CD4-positive, alpha-beta T cell treated with Interleukin-17A for 4 hours (primary cell): Measurements from ENCODE around the gene S100G.

ENCODE experiments used
- DNase-seq: peaks from one replicate; pipeline ENCODE4 v3.0.0-alpha.2; 2020; ENCODE audit warnings: mixed read lengths

The S100G gene

GRCh38 chrX:16651391-16652024 is 1.6 kb downstream of the S100G start:
- DNase-seq, result no peak

DNA sequence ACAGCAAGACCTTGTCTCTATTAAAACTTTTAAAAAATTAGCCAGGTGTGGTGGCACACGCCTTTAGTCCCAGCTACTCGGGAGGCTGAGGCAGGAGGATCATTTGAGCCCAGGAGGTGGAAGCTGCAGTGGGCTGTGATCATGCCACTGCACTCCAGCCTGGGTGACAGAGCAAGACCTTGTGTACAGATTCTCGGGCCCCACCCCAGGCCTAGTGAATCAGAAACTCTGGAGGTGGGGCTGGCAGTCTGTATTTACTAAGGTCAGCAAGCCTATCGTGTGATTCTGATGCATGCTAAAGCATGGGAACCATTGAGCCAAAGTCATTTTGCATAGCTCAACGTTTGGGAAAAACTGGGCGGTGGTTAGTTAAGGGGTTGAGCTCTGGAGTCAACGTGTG is 3.5 kb downstream of the S100G start:
- DNase-seq, result no peak

DNA sequence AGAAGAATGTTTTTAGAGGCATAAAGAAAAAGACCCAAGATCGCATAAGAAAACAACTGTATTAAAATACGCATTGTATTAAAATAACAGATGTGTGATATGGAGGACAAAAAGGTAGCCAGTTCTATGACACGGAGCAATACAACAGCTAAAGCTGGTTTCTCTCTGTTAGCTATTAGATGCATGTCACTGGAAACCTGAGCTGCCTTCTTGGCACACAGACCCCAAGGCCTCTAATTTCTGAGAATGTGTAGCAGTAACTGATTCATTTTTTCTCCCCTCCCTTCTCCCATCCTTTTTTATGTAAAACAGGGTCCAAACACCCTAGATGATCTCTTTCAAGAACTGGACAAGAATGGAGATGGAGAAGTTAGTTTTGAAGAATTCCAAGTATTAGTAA is 4.1 kb downstream of the S100G start:
- DNase-seq, result no peak

DNA sequence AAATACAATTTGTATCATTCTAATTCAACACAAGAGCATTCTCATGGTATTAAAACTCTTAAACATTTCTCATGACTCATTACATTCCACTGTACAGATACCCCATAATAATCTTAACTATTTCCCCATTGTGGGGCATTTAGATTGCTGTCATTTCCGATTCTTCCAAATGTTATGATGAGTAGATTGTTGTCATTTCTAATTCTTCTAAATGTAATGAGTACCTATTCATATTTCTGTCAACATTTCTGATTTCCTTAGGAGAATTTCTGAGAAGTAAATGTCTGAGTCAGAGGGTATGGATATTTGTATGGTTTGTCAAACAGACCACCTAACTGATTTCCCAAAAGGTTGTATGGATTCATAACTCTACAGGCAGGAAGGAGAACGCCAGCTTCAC is 8.3 kb downstream of the S100G start:
- DNase-seq, result no peak

DNA sequence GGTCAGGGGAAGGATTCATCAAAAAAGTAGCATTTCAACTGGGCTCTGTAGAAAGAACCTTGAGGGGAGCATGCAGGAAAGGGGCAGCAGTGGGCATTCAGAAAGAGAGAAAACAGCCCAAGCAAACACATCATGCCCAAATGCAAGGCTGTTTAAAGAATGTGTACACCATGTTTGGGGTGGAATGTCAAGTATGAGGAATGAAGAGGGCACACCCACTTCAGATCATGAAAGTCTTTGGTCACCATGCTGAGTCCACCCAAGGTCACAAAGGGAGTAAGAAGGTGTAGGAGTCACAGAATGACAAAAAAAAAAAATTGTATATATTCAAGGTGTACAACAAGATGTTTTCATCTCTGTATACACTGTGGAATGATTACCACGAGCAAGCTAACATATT is 9.4 kb downstream of the S100G start:
- no peak for DNase-seq

DNA sequence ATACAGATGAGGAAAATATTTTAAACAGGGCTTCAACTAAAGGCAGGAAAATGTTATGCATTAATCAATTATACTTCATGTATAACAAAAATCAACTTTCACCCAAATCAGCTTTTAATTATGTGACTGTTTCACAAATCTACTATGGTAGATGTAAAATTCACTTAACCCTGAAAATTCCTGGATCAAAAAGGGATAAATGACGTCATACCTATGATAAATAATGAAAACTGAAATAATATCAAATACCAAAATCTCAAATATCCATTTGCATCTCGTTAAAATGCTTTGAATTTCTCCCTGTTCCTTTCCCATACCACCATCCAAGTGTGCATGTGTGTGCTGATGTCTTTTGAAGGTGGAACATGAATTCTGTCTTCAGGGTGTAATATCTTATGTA is 11.5 kb downstream of the S100G start:
- DNase-seq, result no peak

GRCh38 chrX:16662402-16662801 is 12.4 kb downstream of the S100G start:
- no peak for DNase-seq

GRCh38 chrX:16664074-16664473 is 14.1 kb downstream of the S100G start:
- DNase-seq, result no peak

GRCh38 chrX:16664626-16665025 is 14.7 kb downstream of the S100G start:
- no peak for DNase-seq

DNA sequence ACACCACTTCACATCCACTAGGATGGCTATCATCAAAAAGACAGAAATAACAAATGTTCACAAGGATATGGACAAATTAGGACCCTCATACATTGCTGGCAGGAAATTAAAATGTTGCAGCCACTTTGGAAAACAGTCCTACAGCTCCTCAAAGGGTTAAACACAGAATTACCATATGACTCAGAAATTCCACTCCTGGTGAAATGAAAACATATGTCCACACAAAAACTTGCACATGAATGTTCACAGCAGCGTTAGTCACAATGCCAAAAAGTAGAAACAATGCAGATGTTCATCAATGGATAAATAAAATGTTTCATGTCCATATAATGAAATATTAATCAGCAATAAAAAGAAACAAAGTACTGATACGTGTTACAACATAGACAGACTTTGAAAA is 15.1 kb downstream of the S100G start:
- DNase-seq, result no peak

GRCh38 chrX:16666541-16666940 is 16.6 kb downstream of the S100G start:
- no peak for DNase-seq

DNA sequence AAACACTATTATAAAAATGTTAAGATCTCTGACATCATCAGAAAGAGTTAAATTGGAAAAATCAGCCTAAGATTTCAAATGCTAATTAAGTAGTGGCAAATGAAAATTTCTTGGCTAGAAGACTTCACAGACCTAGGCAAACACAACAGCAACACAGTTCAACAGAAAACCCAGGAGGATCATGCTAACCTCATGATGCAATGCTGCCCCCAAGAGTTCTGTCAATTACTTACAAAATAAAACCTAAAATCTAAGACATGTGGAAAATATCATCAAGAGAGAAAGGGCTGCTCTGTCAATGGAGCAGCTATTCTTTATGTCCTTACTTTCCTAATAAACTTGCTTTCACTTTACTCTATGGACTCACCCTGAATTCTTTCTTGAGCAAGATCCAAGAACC is 21.0 kb downstream of the S100G start:
- peak; percentile 51 for DNase-seq

GRCh38 chrX:16678689-16679088 is 28.7 kb downstream of the S100G start:
- DNase-seq, result no peak

DNA sequence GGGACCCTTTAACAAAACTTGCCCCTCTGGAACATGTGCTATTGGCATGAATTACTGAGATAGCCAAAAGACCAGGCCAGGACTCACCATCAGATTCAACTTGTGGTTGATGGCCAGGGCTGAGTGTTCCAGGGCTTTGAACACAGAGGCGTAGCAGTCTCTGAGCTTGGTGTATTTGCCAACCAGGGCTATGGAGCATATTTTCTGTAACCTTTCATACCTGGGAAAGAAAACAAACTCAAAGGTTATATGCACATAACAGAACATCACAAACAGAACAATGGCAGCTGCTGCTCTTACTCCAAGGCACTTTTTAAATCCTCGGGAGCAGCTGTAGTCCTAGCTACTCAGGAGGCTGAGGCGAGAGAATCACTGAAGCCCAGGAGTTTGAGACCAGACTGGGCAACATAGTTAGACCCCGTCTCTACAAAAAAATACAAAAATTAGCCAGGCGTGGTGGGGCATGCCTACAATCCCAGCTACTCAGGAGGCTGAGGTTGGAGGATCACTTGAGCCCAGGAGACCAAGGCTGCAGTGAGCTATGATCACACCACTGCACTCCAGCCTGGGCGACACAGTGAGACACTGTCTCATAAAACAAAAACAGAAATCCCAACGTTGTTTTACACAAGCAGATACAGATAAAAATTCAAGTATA is 33.2 kb downstream of the S100G start:
- DNase-seq, result no peak

DNA sequence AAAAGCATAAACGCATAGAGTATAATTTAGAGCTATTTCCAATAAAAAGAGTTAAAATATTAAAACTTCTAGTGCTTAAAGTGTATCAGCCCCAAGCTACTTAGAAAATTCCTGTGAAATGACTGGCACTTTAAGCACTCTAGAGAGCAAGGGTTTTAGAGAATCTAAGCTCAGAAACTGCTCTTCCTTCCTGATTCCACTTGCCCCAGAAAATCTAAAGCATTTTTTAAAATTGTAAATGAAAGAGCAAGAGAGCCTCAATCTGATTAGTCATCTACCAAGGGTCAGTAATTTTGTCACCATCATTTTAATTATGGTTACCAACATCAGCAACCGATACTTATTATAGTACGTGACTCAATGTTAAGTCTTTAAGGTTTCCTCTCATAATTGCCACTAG is 37.6 kb downstream of the S100G start:
- no peak for DNase-seq

DNA sequence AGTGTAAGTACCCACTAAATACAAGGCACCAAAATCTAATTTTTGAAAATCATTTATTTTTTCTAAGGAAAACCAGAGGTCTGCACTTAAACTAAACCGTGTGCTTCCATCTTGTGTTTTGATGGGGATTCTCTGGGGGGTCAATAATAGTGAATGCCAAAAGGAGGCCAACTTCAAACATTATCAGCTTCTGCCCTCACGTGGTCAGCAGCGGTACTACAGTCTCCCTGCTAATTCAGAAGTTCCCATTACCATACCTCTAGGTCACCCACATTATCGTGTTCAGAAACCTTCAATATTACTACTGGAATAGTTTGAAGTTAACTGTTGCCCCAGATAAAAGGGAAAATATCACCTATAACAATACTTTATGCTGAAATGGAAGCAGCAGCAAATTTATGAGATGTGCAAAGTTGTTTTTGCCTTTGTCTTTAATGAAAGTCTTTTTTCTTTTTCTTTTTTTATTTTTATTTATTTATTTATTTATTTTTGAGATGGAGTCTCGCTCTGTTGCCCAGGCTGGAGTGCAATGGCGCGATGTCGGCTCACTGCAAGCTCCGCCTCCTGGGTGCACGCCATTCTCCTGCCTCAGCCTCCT is 45.2 kb downstream of the S100G start:
- peak; percentile 78 for DNase-seq

DNA sequence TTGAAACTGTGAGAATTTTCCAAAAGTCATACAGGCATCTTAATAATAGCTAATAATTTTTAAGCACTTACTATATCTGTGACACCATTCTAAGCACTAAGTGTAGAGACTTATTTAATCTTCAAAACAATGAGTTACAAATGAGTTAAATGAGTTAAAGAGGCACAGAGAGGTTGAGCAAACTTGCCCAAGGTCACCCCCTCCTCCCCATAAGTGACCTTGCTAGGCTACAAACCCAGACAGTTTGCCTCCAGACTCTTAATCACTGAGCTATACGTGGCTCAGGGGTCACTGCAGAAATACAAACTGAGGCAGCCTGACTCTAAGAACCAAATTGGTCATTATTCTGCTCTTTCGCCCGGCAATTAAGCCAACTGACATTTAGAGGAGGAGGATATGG is 47.0 kb downstream of the S100G start:
- no peak for DNase-seq

DNA sequence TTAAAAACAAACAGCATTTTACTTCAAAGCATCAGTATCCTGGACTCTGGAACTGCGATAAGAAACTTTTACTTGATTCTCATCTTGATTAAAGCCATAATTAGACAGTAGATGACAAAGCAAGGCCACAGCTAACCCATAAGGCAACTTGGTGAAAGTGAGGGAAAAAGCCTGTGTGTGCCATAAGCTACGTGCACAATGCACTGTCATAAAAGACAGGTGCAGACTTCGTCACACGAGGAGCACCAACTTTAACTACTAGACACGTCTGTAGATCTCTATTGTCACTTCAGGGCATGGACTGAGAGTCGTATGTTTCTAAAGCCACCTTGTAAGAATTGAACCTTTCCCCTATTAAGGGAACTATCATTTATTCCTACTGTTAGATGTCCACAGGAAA is 49.4 kb downstream of the S100G start:
- DNase-seq, result no peak

- DNase-seq, result no peak
These were observed 50.8 kb downstream of the S100G start for GRCh38 chrX:16700734-16701133.

- no peak for DNase-seq
These were observed 53.0 kb downstream of the S100G start for GRCh38 chrX:16702700-16703599.
